GM12872 (cell line): ENCODE data around the gene CCKAR.

Source experiments
- TF ChIP-seq, protein P1 (sequence below): IDR thresholded peaks from 3 replicates; pipeline ENCODE4 v1.5.1; 2011; ENCODE audit warnings: low read depth, mild to moderate bottlenecking, low read length, moderate library complexity; ENCODE audit not compliant: insufficient read depth

CCKAR gene

DNA sequence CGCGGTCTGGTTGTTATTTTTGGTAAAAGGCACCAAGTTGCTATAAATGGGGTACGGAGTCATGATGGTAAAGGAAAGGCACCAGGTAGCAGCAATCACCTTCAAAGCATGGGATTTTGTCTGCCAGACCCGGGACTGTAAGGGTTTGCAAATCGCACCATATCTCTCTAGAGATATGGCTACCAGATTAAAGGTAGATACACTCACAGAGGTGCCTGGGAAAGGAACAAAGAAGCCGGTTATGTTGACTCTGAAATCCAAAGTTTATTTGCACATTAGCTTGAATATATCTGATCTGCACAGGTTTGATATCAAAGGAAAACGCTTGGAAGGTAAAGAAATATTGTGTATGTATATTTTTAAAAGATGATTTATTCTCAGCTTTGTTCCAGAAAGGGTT is 4.6 kb downstream of the CCKAR start:
- TF ChIP-seq, protein P1, sequence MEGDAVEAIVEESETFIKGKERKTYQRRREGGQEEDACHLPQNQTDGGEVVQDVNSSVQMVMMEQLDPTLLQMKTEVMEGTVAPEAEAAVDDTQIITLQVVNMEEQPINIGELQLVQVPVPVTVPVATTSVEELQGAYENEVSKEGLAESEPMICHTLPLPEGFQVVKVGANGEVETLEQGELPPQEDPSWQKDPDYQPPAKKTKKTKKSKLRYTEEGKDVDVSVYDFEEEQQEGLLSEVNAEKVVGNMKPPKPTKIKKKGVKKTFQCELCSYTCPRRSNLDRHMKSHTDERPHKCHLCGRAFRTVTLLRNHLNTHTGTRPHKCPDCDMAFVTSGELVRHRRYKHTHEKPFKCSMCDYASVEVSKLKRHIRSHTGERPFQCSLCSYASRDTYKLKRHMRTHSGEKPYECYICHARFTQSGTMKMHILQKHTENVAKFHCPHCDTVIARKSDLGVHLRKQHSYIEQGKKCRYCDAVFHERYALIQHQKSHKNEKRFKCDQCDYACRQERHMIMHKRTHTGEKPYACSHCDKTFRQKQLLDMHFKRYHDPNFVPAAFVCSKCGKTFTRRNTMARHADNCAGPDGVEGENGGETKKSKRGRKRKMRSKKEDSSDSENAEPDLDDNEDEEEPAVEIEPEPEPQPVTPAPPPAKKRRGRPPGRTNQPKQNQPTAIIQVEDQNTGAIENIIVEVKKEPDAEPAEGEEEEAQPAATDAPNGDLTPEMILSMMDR: no peak

DNA sequence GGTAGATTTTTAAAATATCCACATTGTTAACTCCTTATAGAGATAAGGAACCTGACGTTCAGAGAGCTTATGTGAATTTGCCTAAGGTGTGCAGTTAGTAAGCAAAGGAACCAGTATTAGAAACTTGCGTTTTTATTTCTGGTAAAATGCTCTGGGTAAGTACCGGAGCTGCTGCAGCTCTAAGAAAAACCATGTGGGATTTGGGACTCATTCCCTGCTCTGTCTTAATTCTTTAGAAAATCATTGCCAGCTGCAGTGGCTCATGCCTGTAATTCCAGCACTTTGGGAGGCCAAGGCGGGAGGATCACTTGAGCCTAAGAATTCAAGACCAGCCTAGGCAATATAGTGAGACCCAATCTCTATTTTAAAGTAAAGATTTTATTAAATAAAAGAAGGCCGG is 5.8 kb downstream of the CCKAR start:
- TF ChIP-seq, protein P1: no peak

DNA sequence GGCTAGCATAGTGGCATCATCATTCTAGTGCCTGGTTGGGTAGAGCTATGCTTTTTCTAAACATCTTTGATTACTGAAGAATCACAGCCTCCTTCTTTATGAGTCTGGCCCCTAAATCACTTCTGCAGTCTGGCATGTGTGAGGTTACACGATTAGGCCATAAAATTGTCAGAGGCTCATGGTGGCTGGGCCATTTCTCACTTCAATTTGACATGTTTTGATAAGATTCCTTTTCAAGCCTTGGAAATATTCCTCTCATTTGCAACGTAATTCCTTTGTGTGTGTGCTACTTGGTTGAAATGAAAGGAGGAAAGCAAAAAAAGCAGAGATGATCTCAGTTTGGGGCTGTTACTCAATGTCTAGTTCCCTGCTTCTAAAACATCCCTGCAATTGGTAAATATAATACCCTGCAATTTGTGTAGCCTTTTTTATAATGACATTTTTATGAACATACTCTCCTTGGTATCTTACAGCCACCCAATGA is 6.2 kb downstream of the CCKAR start:
- TF ChIP-seq, protein P1: no peak

DNA sequence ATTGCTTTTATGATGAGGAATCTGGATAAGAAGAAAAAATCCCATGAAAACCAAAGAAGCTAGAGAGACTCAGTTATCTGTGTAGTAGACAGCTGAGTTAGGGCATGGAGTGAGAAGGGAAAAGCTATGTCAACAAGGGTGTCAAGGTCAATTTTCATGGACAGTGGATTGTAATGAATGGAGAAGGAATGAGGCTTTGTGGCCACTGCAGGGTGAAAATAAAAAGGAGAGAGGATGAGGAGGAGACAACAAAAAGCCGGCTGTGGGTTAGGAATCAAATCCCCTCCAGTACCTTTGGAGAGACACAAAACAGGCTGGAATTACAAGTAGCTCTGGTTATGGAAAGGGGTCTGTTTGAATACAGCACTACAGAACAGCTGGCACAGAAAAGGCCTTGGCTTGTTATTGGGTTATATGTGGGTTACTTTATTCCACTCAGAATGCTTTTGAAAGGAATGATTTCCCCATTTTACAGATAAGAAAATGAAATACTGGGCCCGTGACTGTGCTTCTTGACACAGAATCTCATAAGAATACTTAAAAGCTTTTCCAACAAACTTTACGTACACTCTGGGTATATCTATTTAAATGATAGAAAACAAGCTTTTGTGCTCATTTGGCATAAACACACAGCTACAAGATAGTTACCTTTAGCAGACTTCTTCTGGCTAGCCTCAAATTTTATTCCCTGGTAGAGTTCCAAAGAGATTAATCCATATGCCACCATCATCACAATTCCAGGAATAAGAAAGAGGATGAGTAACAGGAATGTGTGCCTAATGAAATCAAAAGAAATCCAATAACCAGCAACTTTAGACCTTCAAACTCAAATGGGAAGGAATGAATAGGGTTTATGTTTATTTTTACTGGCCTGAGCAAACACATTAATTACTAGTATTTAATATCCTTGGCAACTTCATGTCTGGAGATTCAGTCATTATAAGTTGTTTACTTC is 7.5 kb downstream of the CCKAR start:
- TF ChIP-seq, protein P1: no peak

DNA sequence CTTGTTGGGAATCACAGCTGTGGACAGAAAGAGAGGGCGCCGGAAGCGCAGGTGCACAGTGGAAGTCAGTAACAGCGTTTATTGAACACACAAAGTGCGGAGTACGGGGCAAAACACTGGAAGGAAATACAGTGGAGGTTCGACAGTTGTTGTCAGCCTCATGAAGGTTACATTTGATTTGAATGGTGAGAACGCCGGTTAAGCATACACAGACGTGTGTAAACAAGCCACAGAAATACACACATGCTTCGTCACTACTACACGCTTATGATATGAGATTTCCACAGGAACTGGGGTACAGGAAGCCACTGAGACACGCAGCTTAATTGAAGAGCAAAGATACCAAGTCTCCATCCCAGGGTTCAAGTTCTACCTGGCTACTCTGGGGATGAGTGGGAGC is 12.0 kb downstream of the CCKAR start:
- TF ChIP-seq, protein P1: no peak

DNA sequence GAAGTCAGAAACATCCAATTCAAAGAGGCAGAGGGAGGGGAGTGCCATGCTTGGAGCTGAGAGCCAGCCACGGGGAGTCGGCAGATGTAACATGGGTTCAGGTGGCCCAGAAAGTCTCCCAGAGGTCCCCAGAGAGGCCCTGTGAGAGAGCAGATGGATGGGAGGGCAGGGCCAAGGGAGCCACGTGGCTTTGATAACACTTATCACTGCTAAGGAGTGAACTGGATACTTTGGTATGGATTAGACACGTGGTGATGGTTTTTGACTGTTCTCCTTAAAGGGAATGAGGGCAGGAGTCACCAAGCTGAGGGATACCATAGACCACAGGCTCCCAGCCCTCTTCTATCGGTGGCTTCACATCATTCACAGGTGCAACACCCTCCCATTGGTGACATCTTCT is 13.7 kb downstream of the CCKAR start:
- TF ChIP-seq, protein P1: no peak

DNA sequence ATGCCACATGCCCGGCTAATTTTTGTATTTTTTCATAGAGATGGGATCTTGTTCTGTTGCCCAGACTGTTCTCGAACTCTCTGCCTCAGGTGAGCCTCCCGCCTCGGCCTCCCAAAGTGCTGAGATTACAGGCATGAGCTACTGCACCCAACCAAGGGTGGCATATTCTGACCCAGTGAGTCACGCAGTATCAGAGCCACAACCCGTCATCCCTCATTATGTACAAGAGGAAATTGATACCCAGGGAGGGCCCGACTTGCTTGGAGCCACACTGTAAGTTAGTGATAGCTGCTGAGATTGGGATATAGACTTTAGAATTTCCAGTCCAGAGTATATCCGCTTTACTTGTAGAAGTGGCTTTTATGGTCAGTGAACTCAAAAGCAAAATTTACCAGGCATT is 14.6 kb downstream of the CCKAR start:
- TF ChIP-seq, protein P1: no peak
